SK-N-SH (cell line): ENCODE data around the gene DSCAM. TPM values are rescaled to one million over a fixed set of nuclear protein-coding genes. Genes with fewer than 3 reads are reported as not detected.

Experiments
- CTCF ChIA-PET: fragments of 300-600, 350-600 bp; formaldehyde crosslinking; extraction: SDS; loops from one replicate; lab custom pipeline; 2021; lab: Yijun Ruan, JAX
- POLR2A ChIA-PET: fragments of 350-600 bp; sonication (Branson Sonifier 250); formaldehyde crosslinking; extraction: SDS; loops from one replicate; lab custom pipeline; 2020; ENCODE audit warnings: antibody characterized with exemption, inconsistent platforms; lab: Yijun Ruan, JAX
- DNase-seq: peaks from one replicate; pipeline ENCODE4 v3.0.0; 2012
- H2AFZ ChIP-seq: fragments of 200-600 bp; sonication (generic); 2 replicates; pipeline ENCODE4 v1.8.1; 2016; ENCODE audit warnings: antibody characterized with exemption, mild to moderate bottlenecking, low read depth
- H3F3A ChIP-seq: fragments of 200-600 bp; sonication (generic); replicated peaks from 2 replicates; pipeline ENCODE3; 2016; ENCODE audit warnings: antibody characterized with exemption, mild to moderate bottlenecking; ENCODE audit not compliant: insufficient read depth
- H3K27ac ChIP-seq, 2 experiments: fragments of 200-500 bp in 1 of 2; fragments of 200-600 bp in 1 of 2; sonication (Bioruptor generic) in 1 of 2; sonication (generic), shearing (Covaris generic) in 1 of 2; 2 replicates each; pipeline versions ENCODE4 v1.5.1 to v1.6.1; 2014 to 2016; ENCODE audit warnings: low read depth in 2 of 2, inconsistent platforms in 1 of 2, low read length in 1 of 2, mild to moderate bottlenecking in 1 of 2, mixed read lengths in 1 of 2
- H3K27me3 ChIP-seq: fragments of 200-600 bp; sonication (generic), shearing (Covaris generic); 2 replicates; pipeline ENCODE4 v1.6.1; 2016; ENCODE audit warnings: mixed run types; ENCODE audit not compliant: insufficient read depth
- H3K36me3 ChIP-seq, 2 experiments: fragments of 200-500 bp in 1 of 2; fragments of 200-600 bp in 1 of 2; sonication (Bioruptor generic) in 1 of 2; sonication (generic) in 1 of 2; replicated peaks in 1 of 2; 2 replicates each; pipeline versions ENCODE3 to v1.5.1; 2014 to 2016; ENCODE audit warnings: low read length in 1 of 2, mild to moderate bottlenecking in 1 of 2; ENCODE audit not compliant: insufficient read depth in 2 of 2, control insufficient read depth in 1 of 2
- H3K4me1 ChIP-seq, 2 experiments: fragments of 200-500 bp in 1 of 2; fragments of 200-600 bp in 1 of 2; sonication (Bioruptor generic) in 1 of 2; sonication (generic), shearing (Covaris generic) in 1 of 2; 2 replicates each; pipeline versions ENCODE4 v1.5.1 to v1.6.1; 2014 to 2016; ENCODE audit warnings: low read depth in 1 of 2, low read length in 1 of 2, mixed run types in 1 of 2; ENCODE audit not compliant: insufficient read depth in 2 of 2, control insufficient read depth in 1 of 2
- H3K4me2 ChIP-seq: fragments of 200-600 bp; sonication (generic), shearing (Covaris generic); 2 replicates; pipeline ENCODE4 v1.6.1; 2017; ENCODE audit warnings: mixed run types
- H3K4me3 ChIP-seq, 2 experiments: fragments of 200-500 bp in 1 of 2; fragments of 200-600 bp in 1 of 2; sonication (Bioruptor generic) in 1 of 2; sonication (generic), shearing (Covaris generic) in 1 of 2; 2 replicates each; pipeline versions ENCODE4 v1.5.1 to v1.8.1; 2014 to 2016; ENCODE audit warnings: low read depth in 2 of 2, inconsistent platforms in 1 of 2, low read length in 1 of 2, mild to moderate bottlenecking in 1 of 2, mixed read lengths in 1 of 2, moderate library complexity in 1 of 2
- H3K79me2 ChIP-seq: fragments of 200-600 bp; sonication (generic); 2 replicates; pipeline ENCODE4 v1.8.1; 2017; ENCODE audit warnings: mild to moderate bottlenecking; ENCODE audit not compliant: insufficient read depth
- H3K9ac ChIP-seq: fragments of 200-600 bp; sonication (generic); 2 replicates; pipeline ENCODE4 v1.6.1; 2017; ENCODE audit warnings: mixed run types
- H3K9me2 ChIP-seq: fragments of 200-600 bp; sonication (generic); 2 replicates; pipeline ENCODE4 v1.6.1; 2017; ENCODE audit warnings: mixed run types
- H3K9me3 ChIP-seq: fragments of 200-600 bp; sonication (generic); 2 replicates; pipeline ENCODE4 v1.6.1; 2017; ENCODE audit warnings: mixed run types, mild to moderate bottlenecking, moderate library complexity
- H4K20me1 ChIP-seq: fragments of 200-600 bp; sonication (generic); 2 replicates; pipeline ENCODE4 v1.6.1; 2017; ENCODE audit warnings: mild to moderate bottlenecking, mixed run types; ENCODE audit not compliant: insufficient read depth
- FOSL2 ChIP-seq: IDR thresholded peaks from 2 replicates; pipeline ENCODE4 v1.4.0; 2012; ENCODE audit warnings: low read depth, mild to moderate bottlenecking, moderate library complexity, borderline replicate concordance
- GABPA ChIP-seq: IDR thresholded peaks from 2 replicates; pipeline ENCODE4 v1.4.0; 2012; ENCODE audit warnings: low read depth, mild to moderate bottlenecking
- NFIC ChIP-seq: IDR thresholded peaks from 2 replicates; pipeline ENCODE4 v1.4.0; 2012; ENCODE audit warnings: borderline replicate concordance
- NRF1 ChIP-seq: IDR thresholded peaks from 2 replicates; pipeline ENCODE4 v1.6.1; 2012; ENCODE audit warnings: low read depth, mild to moderate bottlenecking, low read length
- POLR2AphosphoS5 ChIP-seq: IDR thresholded peaks from 2 replicates; pipeline ENCODE4 v1.6.1; 2012; ENCODE audit warnings: low read depth, low read length
- RAD21 ChIP-seq: IDR thresholded peaks from 2 replicates; pipeline ENCODE4 v1.6.1; 2012; ENCODE audit warnings: mild to moderate bottlenecking, low read length
- RCOR1 ChIP-seq: fragments of 150-350 bp; IDR thresholded peaks from 2 replicates; pipeline ENCODE4 v1.6.1; 2017; ENCODE audit warnings: antibody characterized with exemption, low read length
- RFX5 ChIP-seq: IDR thresholded peaks from 2 replicates; pipeline ENCODE4 v1.6.1; 2012; ENCODE audit warnings: mild to moderate bottlenecking, improper control_type of control experiment, low read length
- RXRA ChIP-seq: IDR thresholded peaks from 2 replicates; pipeline ENCODE4 v1.4.0; 2012; ENCODE audit warnings: low read depth, mild to moderate bottlenecking, borderline replicate concordance
- SIN3A ChIP-seq: IDR thresholded peaks from 2 replicates; pipeline ENCODE4 v1.6.1; 2012; ENCODE audit warnings: low read depth, mild to moderate bottlenecking, low read length, moderate library complexity, borderline replicate concordance
- SMC3 ChIP-seq: IDR thresholded peaks from 2 replicates; pipeline ENCODE4 v1.6.1; 2012; ENCODE audit warnings: low read depth, low read length, improper control_type of control experiment
- TCF12 ChIP-seq: IDR thresholded peaks from 2 replicates; pipeline ENCODE4 v1.4.0; 2012
- YY1 ChIP-seq: IDR thresholded peaks from 2 replicates; pipeline ENCODE4 v1.4.0; 2012; ENCODE audit warnings: low read depth, mild to moderate bottlenecking
- WGBS: methylation state at CpG from one replicate; pipeline ENCODE4 v1.1.6; 2017; ENCODE audit warnings: low lambda C conversion rate; 5-methylcytosine and 5-hydroxymethylcytosine counted together
- polyA plus RNA-seq, 3 experiments: library from polyadenylated mRNA; depleted of rRNA; stranded (reverse); fragments of >200 nt; gene quantifications; 2 replicates each; pipeline ENCODE4 v1.2.3, GENCODE V29; 2012
- TF ChIP-seq, protein P1 (sequence below): fragments of 200-600 bp; sonication (generic); IDR thresholded peaks from 2 replicates; pipeline ENCODE4 v1.6.1; 2017; ENCODE audit warnings: antibody characterized with exemption, mild to moderate bottlenecking, moderate library complexity
- TF ChIP-seq, protein P2 (sequence below): fragments of 150-350 bp; IDR thresholded peaks from 2 replicates; pipeline ENCODE4 v1.6.1; 2016; ENCODE audit warnings: mild to moderate bottlenecking, low read depth, low read length
- TF ChIP-seq, protein P3 (sequence below): IDR thresholded peaks from 2 replicates; pipeline ENCODE4; 2012

DSCAM gene
- polyA plus RNA-seq, 1 of the 3 experiments (the other 2 are of a cell fraction) = not detected

DNA sequence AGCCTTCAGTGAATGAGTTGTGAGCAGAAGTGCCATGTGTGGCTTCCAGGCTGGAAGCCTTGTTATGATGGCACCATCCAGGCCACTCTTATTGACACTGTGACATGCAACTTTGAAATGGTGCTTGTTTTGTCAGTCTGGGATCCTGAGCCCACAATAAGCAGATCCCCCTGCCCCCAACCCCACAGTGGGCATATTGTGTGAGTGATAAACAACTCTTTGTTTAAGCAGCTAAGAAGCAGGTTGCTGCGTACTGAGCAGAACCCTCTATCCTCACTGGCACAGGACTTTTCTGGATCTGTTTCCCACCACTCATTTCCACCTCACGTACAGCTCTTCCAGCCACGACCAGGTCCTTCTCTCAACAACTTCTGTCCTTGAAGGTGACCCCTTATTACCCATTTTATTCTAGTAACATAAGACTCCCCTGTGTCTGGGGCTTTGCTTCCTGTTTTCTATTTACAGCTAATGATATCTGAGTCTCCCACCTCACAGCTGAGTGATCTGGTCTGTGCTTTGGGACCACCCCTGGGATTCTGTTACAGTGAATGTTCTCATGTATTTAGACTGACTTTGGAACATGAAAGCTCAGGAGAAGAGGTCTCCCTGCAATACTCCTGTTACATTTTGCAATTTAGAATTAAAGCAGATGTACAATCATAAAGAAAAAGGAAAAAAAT, 604.2 kb downstream of the DSCAM start:
- H3K27ac ChIP-seq = no peak overlapping the region
- H3F3A ChIP-seq = no peaks in the 10 kb centered on the region
- no peaks in the 10 kb centered on the region for H3K27me3 ChIP-seq
- H4K20me1 ChIP-seq = no peaks in the 10 kb centered on the region
- 7% methylated on average over 3 of the region's 3 CpGs for WGBS
- H3K4me3 ChIP-seq = no peak overlapping the region
- no peak for TF ChIP-seq GABPA
- no peak for TF ChIP-seq NRF1
- TF ChIP-seq, protein P1, sequence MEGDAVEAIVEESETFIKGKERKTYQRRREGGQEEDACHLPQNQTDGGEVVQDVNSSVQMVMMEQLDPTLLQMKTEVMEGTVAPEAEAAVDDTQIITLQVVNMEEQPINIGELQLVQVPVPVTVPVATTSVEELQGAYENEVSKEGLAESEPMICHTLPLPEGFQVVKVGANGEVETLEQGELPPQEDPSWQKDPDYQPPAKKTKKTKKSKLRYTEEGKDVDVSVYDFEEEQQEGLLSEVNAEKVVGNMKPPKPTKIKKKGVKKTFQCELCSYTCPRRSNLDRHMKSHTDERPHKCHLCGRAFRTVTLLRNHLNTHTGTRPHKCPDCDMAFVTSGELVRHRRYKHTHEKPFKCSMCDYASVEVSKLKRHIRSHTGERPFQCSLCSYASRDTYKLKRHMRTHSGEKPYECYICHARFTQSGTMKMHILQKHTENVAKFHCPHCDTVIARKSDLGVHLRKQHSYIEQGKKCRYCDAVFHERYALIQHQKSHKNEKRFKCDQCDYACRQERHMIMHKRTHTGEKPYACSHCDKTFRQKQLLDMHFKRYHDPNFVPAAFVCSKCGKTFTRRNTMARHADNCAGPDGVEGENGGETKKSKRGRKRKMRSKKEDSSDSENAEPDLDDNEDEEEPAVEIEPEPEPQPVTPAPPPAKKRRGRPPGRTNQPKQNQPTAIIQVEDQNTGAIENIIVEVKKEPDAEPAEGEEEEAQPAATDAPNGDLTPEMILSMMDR = no peak
- ChIA-PET POLR2A (no interaction called here), CTCF (interaction anchor here (0.8 to 1.7 kb wide), 4 partner anchors 99 to 224 kb away, joined by 3 to 4 read pairs (median 4); no protein-coding TSS in a partner anchor)
- H3K36me3 ChIP-seq = no peaks in the 10 kb centered on the region
- no peak overlapping the region for H2AFZ ChIP-seq
- H3K9me2 ChIP-seq = no peaks in the 10 kb centered on the region
- H3K9ac ChIP-seq = no peak overlapping the region
- H3K4me1 ChIP-seq = no peaks in the 10 kb centered on the region; a peak in 1 of 4 replicates
- no peaks in the 10 kb centered on the region for H3K9me3 ChIP-seq
- no peak overlapping the region for H3K4me2 ChIP-seq
- no peak for DNase-seq
- H3K79me2 ChIP-seq = no peaks in the 10 kb centered on the region

DNA sequence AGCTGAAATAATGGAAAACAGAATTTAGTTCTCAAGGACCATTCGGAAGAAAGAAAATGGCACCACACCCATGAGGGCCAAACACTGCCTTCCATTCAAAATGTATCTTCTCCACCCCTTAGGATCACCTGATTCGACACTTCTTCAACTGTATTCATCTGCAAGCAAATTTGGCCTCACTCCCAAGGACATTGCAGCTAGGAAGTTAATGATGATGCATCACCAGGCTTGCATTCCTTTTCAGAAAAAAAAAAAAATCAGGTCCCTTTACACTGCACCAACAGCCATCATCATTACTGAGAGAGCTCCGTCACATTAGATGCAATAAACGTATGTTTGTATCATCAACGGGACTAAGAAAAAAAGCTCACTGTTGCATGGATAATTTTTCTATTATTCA, 611.4 kb downstream of the DSCAM start:
- no peaks in the 10 kb centered on the region for H4K20me1 ChIP-seq
- TF ChIP-seq, protein P2, sequence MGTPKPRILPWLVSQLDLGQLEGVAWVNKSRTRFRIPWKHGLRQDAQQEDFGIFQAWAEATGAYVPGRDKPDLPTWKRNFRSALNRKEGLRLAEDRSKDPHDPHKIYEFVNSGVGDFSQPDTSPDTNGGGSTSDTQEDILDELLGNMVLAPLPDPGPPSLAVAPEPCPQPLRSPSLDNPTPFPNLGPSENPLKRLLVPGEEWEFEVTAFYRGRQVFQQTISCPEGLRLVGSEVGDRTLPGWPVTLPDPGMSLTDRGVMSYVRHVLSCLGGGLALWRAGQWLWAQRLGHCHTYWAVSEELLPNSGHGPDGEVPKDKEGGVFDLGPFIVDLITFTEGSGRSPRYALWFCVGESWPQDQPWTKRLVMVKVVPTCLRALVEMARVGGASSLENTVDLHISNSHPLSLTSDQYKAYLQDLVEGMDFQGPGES = no peak
- no peak for TF ChIP-seq RXRA
- no peak for TF ChIP-seq TCF12
- TF ChIP-seq YY1 = no peak
- TF ChIP-seq RFX5 = no peak
- TF ChIP-seq, all 33 proteins: peak for 0
- Histone ChIP-seq H3K27me3 (no peaks in the 10 kb centered on the region), H3K4me2 (no peak overlapping the region), H3K27ac (no peak overlapping the region), H3K9me3 (no peaks in the 10 kb centered on the region), H3K9ac (no peak overlapping the region), H3K36me3 (no peaks in the 10 kb centered on the region), H3F3A (no peaks in the 10 kb centered on the region), H2AFZ (no peak overlapping the region), H3K4me3 (no peak overlapping the region), H3K79me2 (no peaks in the 10 kb centered on the region), H3K9me2 (no peaks in the 10 kb centered on the region), H3K4me1 (no peaks in the 10 kb centered on the region)
- 29% methylated on average over 5 of the region's 5 CpGs for WGBS
- CTCF ChIA-PET = interaction anchor here (0.9 to 1.3 kb wide), 3 partner anchors 8 to 151 kb away, joined by 3 to 4 read pairs (median 3); no protein-coding TSS in a partner anchor
- POLR2A ChIA-PET = no interaction called here
- DNase-seq = no peak

DNA sequence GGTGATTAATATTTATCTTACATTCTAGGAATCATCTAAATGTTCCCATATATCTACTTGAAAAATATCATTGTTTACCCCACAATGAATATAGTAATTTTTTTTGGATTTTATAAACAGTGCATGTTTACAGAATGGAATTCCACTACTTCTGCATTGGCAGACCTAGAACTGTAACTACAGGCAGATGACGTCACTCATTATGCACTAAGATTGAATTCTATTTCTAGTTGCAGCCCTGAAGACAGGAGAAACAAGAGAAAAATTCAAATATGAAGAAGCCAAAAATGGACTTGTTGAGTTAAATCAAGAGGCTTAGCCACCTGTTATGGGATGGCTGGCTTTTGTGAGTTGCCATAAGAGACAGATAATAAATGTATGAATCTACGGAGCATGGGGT, 615.0 kb downstream of the DSCAM start:
- H4K20me1 ChIP-seq = no peaks in the 10 kb centered on the region
- POLR2A ChIA-PET = no interaction called here
- TF ChIP-seq, protein P3, sequence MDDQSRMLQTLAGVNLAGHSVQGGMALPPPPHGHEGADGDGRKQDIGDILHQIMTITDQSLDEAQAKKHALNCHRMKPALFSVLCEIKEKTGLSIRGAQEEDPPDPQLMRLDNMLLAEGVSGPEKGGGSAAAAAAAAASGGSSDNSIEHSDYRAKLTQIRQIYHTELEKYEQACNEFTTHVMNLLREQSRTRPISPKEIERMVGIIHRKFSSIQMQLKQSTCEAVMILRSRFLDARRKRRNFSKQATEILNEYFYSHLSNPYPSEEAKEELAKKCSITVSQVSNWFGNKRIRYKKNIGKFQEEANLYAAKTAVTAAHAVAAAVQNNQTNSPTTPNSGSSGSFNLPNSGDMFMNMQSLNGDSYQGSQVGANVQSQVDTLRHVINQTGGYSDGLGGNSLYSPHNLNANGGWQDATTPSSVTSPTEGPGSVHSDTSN = no peak
- TF ChIP-seq RCOR1 (no peak), SIN3A (no peak), YY1 (no peak), POLR2AphosphoS5 (no peak), RXRA (no peak), RAD21 (no peak), FOSL2 (no peak), NFIC (no peak), SMC3 (no peak)

More for the DNA sequence above, 615.0 kb downstream of the DSCAM start:
- H3K9me3 ChIP-seq = no peaks in the 10 kb centered on the region
- no peaks in the 10 kb centered on the region for H3K36me3 ChIP-seq
- CTCF ChIA-PET = no interaction called here
- no peak overlapping the region for H3K9ac ChIP-seq
- WGBS = 51% methylated on average over 2 of the region's 2 CpGs
- H3K9me2 ChIP-seq = no peaks in the 10 kb centered on the region
- no peak for DNase-seq
- H2AFZ ChIP-seq = no peak overlapping the region
- no peaks in the 10 kb centered on the region for H3K27me3 ChIP-seq
- H3K4me3 ChIP-seq = no peak overlapping the region
- no peak overlapping the region for H3K27ac ChIP-seq
- no peaks in the 10 kb centered on the region for H3F3A ChIP-seq
- no peak overlapping the region for H3K4me2 ChIP-seq
- no peaks in the 10 kb centered on the region for H3K4me1 ChIP-seq
- no peaks in the 10 kb centered on the region for H3K79me2 ChIP-seq
